ENCODE results near the gene KRTAP10-5. TPM values are rescaled to one million over a fixed set of nuclear protein-coding genes. Genes with fewer than 3 reads are reported as not detected.

KRTAP10-5 gene
- total RNA-seq, 1 donor from 2014 or later, result not detected

DNA sequence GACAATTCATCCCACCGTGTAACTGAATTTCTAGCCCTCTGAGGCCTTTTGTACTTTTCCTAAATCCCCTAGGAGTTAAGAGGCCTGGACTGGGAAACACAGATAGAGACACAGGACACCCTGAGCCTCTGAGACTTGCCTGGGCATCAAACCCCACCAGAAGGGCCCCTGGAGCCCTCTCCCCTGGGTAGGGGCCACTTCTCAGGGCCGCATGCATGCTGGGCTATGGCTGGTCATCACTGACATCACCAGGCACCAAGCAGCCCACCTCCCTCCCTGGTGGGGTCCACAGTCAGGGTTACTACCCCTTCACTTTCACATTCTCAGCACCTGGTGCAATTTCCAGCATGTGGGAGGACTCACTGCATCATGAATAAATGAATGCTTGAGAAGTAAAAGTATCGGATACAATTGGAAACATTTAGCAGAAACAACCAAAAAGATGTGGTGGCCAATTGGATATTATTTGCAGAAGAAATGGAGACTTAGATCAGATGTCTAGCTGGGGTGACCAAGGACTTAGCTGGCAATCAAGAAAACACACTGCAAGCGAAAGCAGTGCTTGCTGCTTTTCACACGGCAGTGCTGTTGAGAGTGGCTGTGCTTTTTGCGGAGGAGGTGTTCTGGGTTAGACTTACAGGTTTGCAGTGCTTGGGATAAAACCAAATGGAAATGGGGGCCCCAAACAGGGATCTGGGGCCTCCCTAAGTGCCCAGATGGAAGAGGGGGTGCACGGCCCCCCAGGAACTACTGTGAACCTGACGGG, 19.0 kb upstream of the KRTAP10-5 start:
- Mint-ChIP-seq H3K9me3 (peaks cover 14% of the 10 kb centered on the region), H3K27me3 (ENCODE audit: low read depth) (peaks cover 8% of the 10 kb centered on the region), H3K36me3 (peaks cover 3% of the 10 kb centered on the region), H3K27ac (no peak overlapping the region), H3K4me3 (no peak overlapping the region), H3K4me1 (peaks cover 3% of the 10 kb centered on the region)
- TF ChIP-seq, protein P1, sequence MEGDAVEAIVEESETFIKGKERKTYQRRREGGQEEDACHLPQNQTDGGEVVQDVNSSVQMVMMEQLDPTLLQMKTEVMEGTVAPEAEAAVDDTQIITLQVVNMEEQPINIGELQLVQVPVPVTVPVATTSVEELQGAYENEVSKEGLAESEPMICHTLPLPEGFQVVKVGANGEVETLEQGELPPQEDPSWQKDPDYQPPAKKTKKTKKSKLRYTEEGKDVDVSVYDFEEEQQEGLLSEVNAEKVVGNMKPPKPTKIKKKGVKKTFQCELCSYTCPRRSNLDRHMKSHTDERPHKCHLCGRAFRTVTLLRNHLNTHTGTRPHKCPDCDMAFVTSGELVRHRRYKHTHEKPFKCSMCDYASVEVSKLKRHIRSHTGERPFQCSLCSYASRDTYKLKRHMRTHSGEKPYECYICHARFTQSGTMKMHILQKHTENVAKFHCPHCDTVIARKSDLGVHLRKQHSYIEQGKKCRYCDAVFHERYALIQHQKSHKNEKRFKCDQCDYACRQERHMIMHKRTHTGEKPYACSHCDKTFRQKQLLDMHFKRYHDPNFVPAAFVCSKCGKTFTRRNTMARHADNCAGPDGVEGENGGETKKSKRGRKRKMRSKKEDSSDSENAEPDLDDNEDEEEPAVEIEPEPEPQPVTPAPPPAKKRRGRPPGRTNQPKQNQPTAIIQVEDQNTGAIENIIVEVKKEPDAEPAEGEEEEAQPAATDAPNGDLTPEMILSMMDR (IDR thresholded peaks at IDR 0.05; ENCODE audit: unreplicated experiment), result no peak
- no peak for DNase-seq (ENCODE audit: low spot score in 2 of 2, unreplicated experiment in 2 of 2)

DNA sequence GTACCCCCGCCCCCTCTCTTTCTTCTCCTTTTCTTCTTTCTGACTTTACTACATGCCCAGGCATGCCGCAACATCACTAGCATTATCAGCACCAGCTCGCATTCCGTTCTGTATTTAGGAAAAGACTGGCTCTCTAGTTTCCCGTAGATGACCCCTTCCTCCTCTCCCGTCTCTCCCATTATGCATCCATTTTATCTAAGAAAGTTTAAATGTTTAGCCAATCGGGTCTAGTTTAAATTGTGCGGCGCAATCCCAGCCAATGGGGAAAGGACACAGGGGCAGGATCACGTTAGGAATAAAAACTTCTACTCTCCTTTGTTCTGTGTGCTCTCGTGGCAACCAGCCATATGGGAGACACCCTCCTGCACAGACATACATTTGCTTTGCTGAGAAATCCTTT, 17.7 kb upstream of the KRTAP10-5 start:
- no peak for DNase-seq (ENCODE audit: low spot score in 2 of 2, unreplicated experiment in 2 of 2)
- Mint-ChIP-seq H3K27ac (no peak overlapping the region), H3K27me3 (ENCODE audit: low read depth) (peaks cover 2% of the 10 kb centered on the region), H3K36me3 (peaks cover 3% of the 10 kb centered on the region), H3K9me3 (peaks cover 12% of the 10 kb centered on the region), H3K4me1 (peaks cover 15% of the 10 kb centered on the region), H3K4me3 (no peak overlapping the region)
- TF ChIP-seq, protein P1 (IDR thresholded peaks at IDR 0.05; ENCODE audit: unreplicated experiment), result no peak

DNA sequence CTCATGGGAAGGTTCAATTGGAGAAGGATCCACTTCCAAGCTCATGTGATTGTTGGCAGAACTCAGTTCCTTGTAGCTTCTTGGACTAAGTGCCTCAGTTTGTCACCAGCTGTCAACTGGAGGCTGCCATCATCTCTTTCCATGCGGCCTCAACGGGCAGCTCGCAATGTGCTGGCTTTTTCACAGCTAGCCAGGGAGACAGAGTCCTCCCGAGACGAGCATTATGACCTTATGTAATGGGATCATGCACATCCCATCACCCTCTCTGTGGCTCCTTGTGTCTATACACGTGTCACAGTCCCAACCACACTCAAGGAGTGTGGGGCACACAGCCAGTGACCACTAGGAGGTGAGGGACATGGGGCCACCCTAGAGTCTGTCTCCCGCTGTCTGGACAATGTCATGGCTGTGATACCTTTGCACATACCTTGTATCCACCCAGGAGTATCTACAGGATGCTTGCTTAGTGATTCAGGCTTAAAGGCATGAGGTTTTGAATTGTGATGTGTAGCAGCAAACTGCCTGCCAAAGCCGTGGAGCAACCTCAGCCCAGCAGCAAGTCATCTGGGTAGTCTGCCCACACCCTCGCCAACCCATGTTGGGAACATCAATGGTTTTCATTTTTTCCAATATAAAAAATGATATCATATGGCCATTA, 15.8 kb upstream of the KRTAP10-5 start:
- peaks cover 3% of the 10 kb centered on the region for H3K36me3 Mint-ChIP-seq
- H3K27me3 Mint-ChIP-seq (ENCODE audit: low read depth), result no peaks in the 10 kb centered on the region
- H3K27ac Mint-ChIP-seq, result no peak overlapping the region
- TF ChIP-seq, protein P1 (IDR thresholded peaks at IDR 0.05; ENCODE audit: unreplicated experiment), result no peak
- H3K4me3 Mint-ChIP-seq, result no peak overlapping the region
- H3K9me3 Mint-ChIP-seq, result peaks cover 12% of the 10 kb centered on the region
- DNase-seq (ENCODE audit: low spot score in 2 of 2, unreplicated experiment in 2 of 2), result no peak
- H3K4me1 Mint-ChIP-seq, result peaks cover 15% of the 10 kb centered on the region

- TF ChIP-seq, protein P1 (IDR thresholded peaks at IDR 0.05; ENCODE audit: unreplicated experiment), result no peak
- H3K9me3 Mint-ChIP-seq, result peaks cover 12% of the 10 kb centered on the region
- no peak overlapping the region for H3K27ac Mint-ChIP-seq
- peaks cover 3% of the 10 kb centered on the region for H3K36me3 Mint-ChIP-seq
- DNase-seq (ENCODE audit: low spot score in 2 of 2, unreplicated experiment in 2 of 2), result no peak
- H3K27me3 Mint-ChIP-seq (ENCODE audit: low read depth), result no peaks in the 10 kb centered on the region
- H3K4me3 Mint-ChIP-seq, result no peak overlapping the region
- H3K4me1 Mint-ChIP-seq, result peaks cover 15% of the 10 kb centered on the region
Observed at GRCh38 chr21:44595524-44595923, 15.1 kb upstream of the KRTAP10-5 start.

GRCh38 chr21:44594406-44594916, 14.1 kb upstream of the KRTAP10-5 start:
- peak overlapping the region; percentile 54 for H3K27ac Mint-ChIP-seq
- DNase-seq (ENCODE audit: low spot score in 2 of 2, unreplicated experiment in 2 of 2), result peak in 1 of 2 experiments; percentile 27

More at GRCh38 chr21:44594406-44594916, 14.1 kb upstream of the KRTAP10-5 start:
- Mint-ChIP-seq H3K27me3 (ENCODE audit: low read depth) (no peaks in the 10 kb centered on the region), H3K4me3 (no peak overlapping the region), H3K36me3 (peaks cover 3% of the 10 kb centered on the region), H3K9me3 (peaks cover 12% of the 10 kb centered on the region), H3K4me1 (peaks cover 15% of the 10 kb centered on the region)
- TF ChIP-seq, protein P1 (IDR thresholded peaks at IDR 0.05; ENCODE audit: unreplicated experiment), result no peak

Measured in mesothelial cell of epicardium (in vitro differentiated cells).